SKM-1 treated with dmso at 0.1 percent for 144 hours (cell line): ENCODE data around the gene EVA1A.

Experiments
- DNase-seq: peaks from one replicate; lab custom pipeline; 2025; ENCODE audit not compliant: unreplicated experiment; lab: John Stamatoyannopoulos, UW

EVA1A gene

GRCh38 chr2:75560768-75561565 is at the start of gene EVA1A:
Gene EVA1A (minus strand): TSS chr2:75560939. CDS start chr2:75518140, 42,799 bp downstream.
- no peak for DNase-seq

- no peak for DNase-seq
These were observed 49.3 kb upstream of the EVA1A start for GRCh38 chr2:75609937-75610508.

GRCh38 chr2:75609334-75609689 is 48.6 kb upstream of the EVA1A start:
- DNase-seq = no peak

GRCh38 chr2:75608684-75609333 is 48.1 kb upstream of the EVA1A start:
- DNase-seq = peak; percentile 15

- DNase-seq = no peak
These were observed 47.4 kb upstream of the EVA1A start for GRCh38 chr2:75607988-75608683.

- no peak for DNase-seq
These were observed 46.7 kb upstream of the EVA1A start for GRCh38 chr2:75607400-75607798.

- DNase-seq = no peak
These were observed 46.1 kb upstream of the EVA1A start for GRCh38 chr2:75606761-75607399.

GRCh38 chr2:75605770-75606529 is 45.2 kb upstream of the EVA1A start:
- DNase-seq = no peak

- DNase-seq = no peak
These were observed 43.7 kb upstream of the EVA1A start for GRCh38 chr2:75604484-75604883.

- DNase-seq = no peak
These were observed 42.7 kb upstream of the EVA1A start for GRCh38 chr2:75603477-75603876.

- DNase-seq = no peak
These were observed 42.1 kb upstream of the EVA1A start for GRCh38 chr2:75602724-75603342.

GRCh38 chr2:75600461-75601011 is 39.8 kb upstream of the EVA1A start:
- no peak for DNase-seq

GRCh38 chr2:75598589-75599155 is 37.9 kb upstream of the EVA1A start:
- DNase-seq = no peak

- DNase-seq = no peak
These were observed 37.2 kb upstream of the EVA1A start for GRCh38 chr2:75597949-75598348.

GRCh38 chr2:75596784-75597183 is 36.0 kb upstream of the EVA1A start:
- DNase-seq = no peak

GRCh38 chr2:75595541-75596395 is 35.0 kb upstream of the EVA1A start:
- DNase-seq = no peak

- DNase-seq = no peak
These were observed 33.9 kb upstream of the EVA1A start for GRCh38 chr2:75594596-75594995.

GRCh38 chr2:75592888-75593287 is 32.1 kb upstream of the EVA1A start:
- DNase-seq = no peak
